Measurements from ENCODE around the gene SCN3A. TPM values are rescaled to one million over a fixed set of nuclear protein-coding genes. Genes with fewer than 3 reads are reported as not detected.
A peak's percentile ranks its signal among the peaks of the same experiment; 100 is the strongest.

Gene SCN3A
- total RNA-seq, 1 donor from 2014 or later: 1.4 TPM

GRCh38 chr2:165238295-165238694 lies 34.4 kb upstream of the SCN3A start:
- Mint-ChIP-seq H3K27me3 (ENCODE audit: low read depth, unreplicated experiment) (peaks cover 4% of the 10 kb centered on the region), H3K27ac (ENCODE audit: unreplicated experiment) (no peak overlapping the region), H3K4me1 (ENCODE audit: low read depth, unreplicated experiment) (no peaks in the 10 kb centered on the region), H3K4me3 (ENCODE audit: unreplicated experiment) (no peak overlapping the region), H3K36me3 (ENCODE audit: low read depth, unreplicated experiment) (no peaks in the 10 kb centered on the region), H3K9me3 (ENCODE audit: unreplicated experiment) (no peaks in the 10 kb centered on the region)
- Histone ChIP-seq H3K36me3 (ENCODE audit: insufficient read depth, low read length) (no peaks in the 10 kb centered on the region), H3K4me1 (ENCODE audit: insufficient read depth, low read length) (no peaks in the 10 kb centered on the region), H3K9me3 (ENCODE audit: insufficient read depth, low read depth, low read length) (no peaks in the 10 kb centered on the region), H3K27ac (ENCODE audit: low read depth, low read length) (no peak overlapping the region), H3K9ac (ENCODE audit: low read length) (no peak overlapping the region), H3K4me3 (ENCODE audit: insufficient read depth, low read depth, low read length) (no peak overlapping the region), H2AFZ (ENCODE audit: low read depth, low read length) (no peak overlapping the region), H3K79me2 (ENCODE audit: insufficient read depth, low read length) (no peaks in the 10 kb centered on the region), H3K27me3 (ENCODE audit: insufficient read depth, low read length) (no peaks in the 10 kb centered on the region), H3K4me2 (ENCODE audit: low read length) (no peak overlapping the region), H4K20me1 (ENCODE audit: insufficient read depth, low read length) (no peaks in the 10 kb centered on the region)
- no peak for FAIRE-seq
- DNase-seq (ENCODE audit: low read depth): peak; percentile 11
- TF ChIP-seq CTCF (IDR thresholded peaks at IDR 0.05; ENCODE audit: insufficient read depth, low read depth, low read length): no peak
- TF ChIP-seq EZH2 (IDR thresholded peaks at IDR 0.05; ENCODE audit: insufficient read depth, low read length): no peak

DNA sequence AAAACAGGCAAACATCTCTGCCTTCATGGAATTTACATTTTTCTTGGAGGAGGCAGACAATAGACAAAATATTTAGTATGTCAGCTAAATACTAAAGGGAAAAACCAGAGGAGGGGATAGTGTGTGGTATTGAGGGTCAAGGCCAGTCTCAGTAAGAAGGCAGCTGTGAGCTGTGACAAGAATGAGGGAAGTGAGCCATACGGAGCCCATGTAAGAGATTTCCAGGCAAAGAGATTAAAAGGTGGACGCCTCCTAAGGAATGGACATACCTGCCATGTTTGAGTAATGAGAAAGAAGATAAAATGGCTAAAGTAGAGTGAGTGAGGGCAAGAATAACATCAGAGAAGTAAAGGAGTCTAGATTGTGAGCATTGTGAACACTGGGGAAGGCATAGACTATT lies 33.2 kb upstream of the SCN3A start:
- DNase-seq (ENCODE audit: low read depth): no peak

GRCh38 chr2:165227571-165227970 lies 23.7 kb upstream of the SCN3A start:
- no peaks in the 10 kb centered on the region for H3K4me1 ChIP-seq (ENCODE audit: insufficient read depth, low read length)
- TF ChIP-seq EZH2 (IDR thresholded peaks at IDR 0.05; ENCODE audit: insufficient read depth, low read length): no peak
- TF ChIP-seq CTCF (IDR thresholded peaks at IDR 0.05; ENCODE audit: insufficient read depth, low read depth, low read length): no peak
- Mint-ChIP-seq H3K27ac (ENCODE audit: unreplicated experiment) (no peak overlapping the region), H3K4me1 (ENCODE audit: low read depth, unreplicated experiment) (no peaks in the 10 kb centered on the region), H3K9me3 (ENCODE audit: unreplicated experiment) (peaks cover 4% of the 10 kb centered on the region), H3K36me3 (ENCODE audit: low read depth, unreplicated experiment) (no peaks in the 10 kb centered on the region), H3K4me3 (ENCODE audit: unreplicated experiment) (no peak overlapping the region), H3K27me3 (ENCODE audit: low read depth, unreplicated experiment) (peaks cover 2% of the 10 kb centered on the region)
- H3K27ac ChIP-seq (ENCODE audit: low read depth, low read length): no peak overlapping the region
- H3K9me3 ChIP-seq (ENCODE audit: insufficient read depth, low read depth, low read length): no peaks in the 10 kb centered on the region
- H2AFZ ChIP-seq (ENCODE audit: low read depth, low read length): no peak overlapping the region
- no peak overlapping the region for H3K4me2 ChIP-seq (ENCODE audit: low read length)
- DNase-seq (ENCODE audit: low read depth): no peak
- no peaks in the 10 kb centered on the region for H3K36me3 ChIP-seq (ENCODE audit: insufficient read depth, low read length)
- no peak for FAIRE-seq
- H3K27me3 ChIP-seq (ENCODE audit: insufficient read depth, low read length): no peaks in the 10 kb centered on the region
- H3K9ac ChIP-seq (ENCODE audit: low read length): no peak overlapping the region
- H3K79me2 ChIP-seq (ENCODE audit: insufficient read depth, low read length): no peaks in the 10 kb centered on the region
- H4K20me1 ChIP-seq (ENCODE audit: insufficient read depth, low read length): no peaks in the 10 kb centered on the region
- no peak overlapping the region for H3K4me3 ChIP-seq (ENCODE audit: insufficient read depth, low read depth, low read length)

More for the DNA sequence above, 33.2 kb upstream of the SCN3A start:
- H3K4me3 ChIP-seq (ENCODE audit: insufficient read depth, low read depth, low read length): no peak overlapping the region
- FAIRE-seq: no peak
- no peak overlapping the region for H3K9ac ChIP-seq (ENCODE audit: low read length)
- no peaks in the 10 kb centered on the region for H3K79me2 ChIP-seq (ENCODE audit: insufficient read depth, low read length)
- no peaks in the 10 kb centered on the region for H3K27me3 ChIP-seq (ENCODE audit: insufficient read depth, low read length)
- H3K4me2 ChIP-seq (ENCODE audit: low read length): no peak overlapping the region
- H4K20me1 ChIP-seq (ENCODE audit: insufficient read depth, low read length): no peaks in the 10 kb centered on the region
- H3K4me3 Mint-ChIP-seq (ENCODE audit: unreplicated experiment): no peak overlapping the region
- no peaks in the 10 kb centered on the region for H3K9me3 Mint-ChIP-seq (ENCODE audit: unreplicated experiment)
- no peaks in the 10 kb centered on the region for H3K36me3 Mint-ChIP-seq (ENCODE audit: low read depth, unreplicated experiment)
- H3K36me3 ChIP-seq (ENCODE audit: insufficient read depth, low read length): no peaks in the 10 kb centered on the region
- no peak overlapping the region for H2AFZ ChIP-seq (ENCODE audit: low read depth, low read length)
- no peaks in the 10 kb centered on the region for H3K9me3 ChIP-seq (ENCODE audit: insufficient read depth, low read depth, low read length)
- no peak overlapping the region for H3K27ac ChIP-seq (ENCODE audit: low read depth, low read length)
- H3K4me1 Mint-ChIP-seq (ENCODE audit: low read depth, unreplicated experiment): no peaks in the 10 kb centered on the region
- no peak overlapping the region for H3K27ac Mint-ChIP-seq (ENCODE audit: unreplicated experiment)
- H3K4me1 ChIP-seq (ENCODE audit: insufficient read depth, low read length): no peaks in the 10 kb centered on the region
- H3K27me3 Mint-ChIP-seq (ENCODE audit: low read depth, unreplicated experiment): peaks cover 7% of the 10 kb centered on the region
- TF ChIP-seq EZH2 (IDR thresholded peaks at IDR 0.05; ENCODE audit: insufficient read depth, low read length): no peak
